ENCODE data around the gene PDSS2.
"Not testable (repeated sequence)": the region's sequence is repeated elsewhere in the genome, so short reads cannot be mapped to it uniquely, and the experiment has no call there.

DNA sequence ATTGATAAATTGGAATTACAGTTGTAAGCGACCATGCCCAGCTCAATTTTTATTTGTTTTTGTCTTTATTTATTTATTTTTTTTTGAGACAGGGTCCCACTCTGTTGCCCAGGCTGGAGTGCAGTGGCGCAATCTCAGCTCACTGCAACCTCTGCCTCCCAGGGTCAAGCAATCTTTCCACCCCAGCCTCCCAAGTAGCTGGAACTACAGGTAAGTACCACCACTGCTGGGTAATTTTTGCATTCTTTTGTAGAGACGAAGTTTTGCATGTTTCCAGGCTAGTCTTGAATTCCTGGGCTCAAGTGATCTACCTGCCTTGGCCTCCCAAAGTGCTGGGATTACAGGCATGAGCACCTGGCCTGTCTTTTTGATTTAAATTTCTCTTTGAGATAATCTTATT, 323.0 kb downstream of the PDSS2 start:
- TF ChIP-seq POLR2A (IDR thresholded peaks at IDR 0.05; ENCODE audit: low read length); GATA1 (IDR thresholded peaks at IDR 0.05; ENCODE audit: low read depth, low read length): not testable (repeated sequence)
